Measurements from ENCODE around the gene FAXC. TPM values are rescaled to one million over a fixed set of nuclear protein-coding genes. Genes with fewer than 3 reads are reported as not detected.
"Not testable (repeated sequence)": the region's sequence is repeated elsewhere in the genome, so short reads cannot be mapped to it uniquely, and the experiment has no call there.

The FAXC gene
- total RNA-seq, 1 donor, result 2.2 TPM

DNA sequence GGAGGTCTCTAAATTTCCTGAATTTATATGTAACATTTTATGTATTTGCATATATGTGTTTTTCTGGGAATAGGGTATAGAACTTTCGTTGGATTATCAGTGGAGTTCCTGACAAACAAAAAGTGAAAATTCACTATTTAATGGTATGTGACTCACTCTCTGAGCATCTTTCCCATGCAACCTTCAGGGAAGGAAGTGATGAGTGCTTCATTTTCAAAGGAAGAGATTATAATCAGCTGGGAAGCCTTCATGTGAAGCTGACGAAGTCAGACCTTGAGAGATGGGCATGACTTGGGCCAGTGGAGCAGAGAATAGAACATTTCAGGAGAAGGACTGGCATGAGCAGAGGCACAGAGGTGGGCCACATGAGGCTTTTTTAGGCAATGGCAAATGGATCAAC is 72.7 kb downstream of the FAXC start:
- TF ChIP-seq, protein P1, sequence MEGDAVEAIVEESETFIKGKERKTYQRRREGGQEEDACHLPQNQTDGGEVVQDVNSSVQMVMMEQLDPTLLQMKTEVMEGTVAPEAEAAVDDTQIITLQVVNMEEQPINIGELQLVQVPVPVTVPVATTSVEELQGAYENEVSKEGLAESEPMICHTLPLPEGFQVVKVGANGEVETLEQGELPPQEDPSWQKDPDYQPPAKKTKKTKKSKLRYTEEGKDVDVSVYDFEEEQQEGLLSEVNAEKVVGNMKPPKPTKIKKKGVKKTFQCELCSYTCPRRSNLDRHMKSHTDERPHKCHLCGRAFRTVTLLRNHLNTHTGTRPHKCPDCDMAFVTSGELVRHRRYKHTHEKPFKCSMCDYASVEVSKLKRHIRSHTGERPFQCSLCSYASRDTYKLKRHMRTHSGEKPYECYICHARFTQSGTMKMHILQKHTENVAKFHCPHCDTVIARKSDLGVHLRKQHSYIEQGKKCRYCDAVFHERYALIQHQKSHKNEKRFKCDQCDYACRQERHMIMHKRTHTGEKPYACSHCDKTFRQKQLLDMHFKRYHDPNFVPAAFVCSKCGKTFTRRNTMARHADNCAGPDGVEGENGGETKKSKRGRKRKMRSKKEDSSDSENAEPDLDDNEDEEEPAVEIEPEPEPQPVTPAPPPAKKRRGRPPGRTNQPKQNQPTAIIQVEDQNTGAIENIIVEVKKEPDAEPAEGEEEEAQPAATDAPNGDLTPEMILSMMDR (IDR thresholded peaks at IDR 0.05; ENCODE audit: insufficient read depth, low read depth, low read length), result no peak
- DNase-seq (ENCODE audit: low read depth), result no peak
- H3K4me3 ChIP-seq (ENCODE audit: low read depth, low read length), result no peak overlapping the region

- no peak overlapping the region for H3K4me3 ChIP-seq (ENCODE audit: low read depth, low read length)
- no peak for DNase-seq (ENCODE audit: low read depth)
- TF ChIP-seq, protein P1 (IDR thresholded peaks at IDR 0.05; ENCODE audit: insufficient read depth, low read depth, low read length), result no peak
Measured at GRCh38 chr6:99270826-99271225, 78.6 kb downstream of the FAXC start.

GRCh38 chr6:99270030-99270429 is 79.4 kb downstream of the FAXC start:
- TF ChIP-seq, protein P1 (IDR thresholded peaks at IDR 0.05; ENCODE audit: insufficient read depth, low read depth, low read length), result no peak
- no peak for DNase-seq (ENCODE audit: low read depth)
- H3K4me3 ChIP-seq (ENCODE audit: low read depth, low read length), result no peak overlapping the region

DNA sequence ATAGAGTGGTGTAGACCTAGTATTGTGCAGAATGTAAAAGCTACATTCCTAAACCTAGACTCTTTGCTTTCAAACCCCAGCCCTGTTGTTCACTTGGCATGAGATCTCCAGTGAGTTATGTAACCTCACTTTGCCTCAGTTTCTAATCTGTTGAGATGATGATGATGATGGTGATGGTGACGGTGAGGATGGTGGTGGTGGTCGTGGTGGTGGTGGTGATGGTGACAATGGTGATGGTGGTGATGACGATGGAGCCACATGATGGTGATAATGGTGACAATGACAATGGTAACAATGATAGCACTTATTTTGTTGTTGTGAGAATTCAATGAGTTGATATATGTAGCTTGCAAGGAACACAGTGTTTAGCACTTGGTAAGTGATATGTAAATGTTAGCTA is 80.3 kb downstream of the FAXC start:
- H3K4me3 ChIP-seq (ENCODE audit: low read depth, low read length), result no peak overlapping the region
- TF ChIP-seq, protein P1 (IDR thresholded peaks at IDR 0.05; ENCODE audit: insufficient read depth, low read depth, low read length), result no peak
- no peak for DNase-seq (ENCODE audit: low read depth)

GRCh38 chr6:99266996-99267395 is 82.5 kb downstream of the FAXC start:
- not testable (repeated sequence) for H3K4me3 ChIP-seq (ENCODE audit: low read depth, low read length); DNase-seq (ENCODE audit: low read depth)

DNA sequence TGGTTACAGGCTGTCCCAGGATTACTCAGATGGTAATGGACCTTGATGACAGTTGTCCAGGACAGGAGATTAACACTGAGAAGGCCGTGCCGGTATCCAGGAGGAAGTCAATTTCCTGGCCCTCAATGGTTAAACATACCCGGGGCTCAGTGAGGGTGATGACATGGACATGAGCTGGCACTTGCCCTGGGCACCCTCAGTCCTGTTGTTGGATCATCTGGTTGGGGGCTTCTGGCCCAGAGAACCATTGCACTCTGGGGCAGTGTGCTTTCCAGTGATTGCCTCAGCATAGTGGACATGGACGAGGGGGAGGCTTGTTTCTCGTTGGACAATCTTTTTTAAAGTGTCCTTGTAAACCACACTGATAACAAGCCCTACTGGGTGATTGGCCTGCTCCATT is 84.0 kb downstream of the FAXC start:
- not testable (repeated sequence) for DNase-seq (ENCODE audit: low read depth); H3K4me3 ChIP-seq (ENCODE audit: low read depth, low read length)

DNA sequence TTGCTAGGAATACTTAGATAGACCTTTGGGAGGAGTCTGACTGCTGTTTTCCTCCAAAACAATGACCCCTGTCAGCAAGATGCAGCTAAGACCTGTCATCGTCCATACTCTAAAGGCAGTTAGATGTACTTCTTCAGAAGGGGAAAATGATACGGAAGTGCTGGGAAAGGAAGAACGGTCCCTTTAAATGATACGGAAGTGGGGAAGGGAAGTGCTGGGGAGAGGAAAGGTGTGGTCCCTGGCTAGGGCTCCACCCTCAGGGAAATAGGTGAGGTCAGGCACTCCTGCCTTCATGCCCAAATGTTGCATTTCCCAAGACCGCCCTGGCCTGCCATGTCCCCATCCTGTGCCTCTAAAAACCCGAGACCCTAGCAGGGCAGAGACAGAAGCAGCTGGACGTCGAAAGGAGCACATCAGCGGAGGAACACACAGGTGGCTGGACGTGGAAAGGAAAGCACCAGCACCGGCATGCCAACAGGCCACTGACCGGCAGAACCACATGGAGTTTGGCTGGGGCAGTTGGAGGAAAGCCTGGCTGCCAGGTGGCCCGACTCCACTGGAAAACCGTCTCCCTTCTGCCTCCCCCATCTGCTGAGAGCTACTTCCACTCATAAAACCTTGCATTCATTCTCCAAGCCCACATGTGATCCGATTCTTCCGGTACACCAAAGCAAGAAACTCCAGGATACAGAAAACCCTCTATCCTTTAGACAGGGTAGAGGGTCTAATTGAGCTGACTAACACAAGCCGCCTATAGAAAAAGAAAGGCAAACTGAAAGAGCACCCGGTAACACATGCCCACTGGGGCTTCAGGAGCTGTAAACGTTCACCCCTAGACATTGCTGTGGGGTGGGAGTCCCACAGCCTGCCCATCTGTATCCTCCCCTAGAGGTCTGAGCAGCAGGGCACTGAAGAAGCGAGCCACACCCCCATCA is 94.6 kb downstream of the FAXC start:
- no peak for DNase-seq (ENCODE audit: low read depth)
- no peak overlapping the region for H3K4me3 ChIP-seq (ENCODE audit: low read depth, low read length)

More for the DNA sequence above, 94.6 kb downstream of the FAXC start:
- TF ChIP-seq, protein P1 (IDR thresholded peaks at IDR 0.05; ENCODE audit: insufficient read depth, low read depth, low read length), result no peak

Data from fibroblast of villous mesenchyme (primary cell).